Measurements from ENCODE around the gene CEP83. TPM values are rescaled to one million over a fixed set of nuclear protein-coding genes. Genes with fewer than 3 reads are reported as not detected.

The CEP83 gene, protein sequence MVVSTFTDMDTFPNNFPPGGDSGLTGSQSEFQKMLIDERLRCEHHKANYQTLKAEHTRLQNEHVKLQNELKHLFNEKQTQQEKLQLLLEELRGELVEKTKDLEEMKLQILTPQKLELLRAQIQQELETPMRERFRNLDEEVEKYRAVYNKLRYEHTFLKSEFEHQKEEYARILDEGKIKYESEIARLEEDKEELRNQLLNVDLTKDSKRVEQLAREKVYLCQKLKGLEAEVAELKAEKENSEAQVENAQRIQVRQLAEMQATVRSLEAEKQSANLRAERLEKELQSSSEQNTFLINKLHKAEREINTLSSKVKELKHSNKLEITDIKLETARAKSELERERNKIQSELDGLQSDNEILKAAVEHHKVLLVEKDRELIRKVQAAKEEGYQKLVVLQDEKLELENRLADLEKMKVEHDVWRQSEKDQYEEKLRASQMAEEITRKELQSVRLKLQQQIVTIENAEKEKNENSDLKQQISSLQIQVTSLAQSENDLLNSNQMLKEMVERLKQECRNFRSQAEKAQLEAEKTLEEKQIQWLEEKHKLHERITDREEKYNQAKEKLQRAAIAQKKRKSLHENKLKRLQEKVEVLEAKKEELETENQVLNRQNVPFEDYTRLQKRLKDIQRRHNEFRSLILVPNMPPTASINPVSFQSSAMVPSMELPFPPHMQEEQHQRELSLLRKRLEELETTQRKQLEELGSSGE
- total RNA-seq: 17.1 TPM
- polyA plus RNA-seq (ENCODE audit: insufficient read depth, low read depth, low replicate concordance): 3.2 TPM
- long read RNA-seq, donor 1: 0 reads
- long read RNA-seq, donor 2: 0 reads
- long read RNA-seq, donor 3, partial matches to known transcripts: 0 of 3 reads
- long read RNA-seq, donor 3, other reads (novel, unspliced or antisense): 0 of 3 reads
- long read RNA-seq, donor 4: 0 reads
- long read RNA-seq, donor 5: 0 reads
- long read RNA-seq, donor 6, partial matches to known transcripts: 0 of 2 reads
- long read RNA-seq, donor 6, other reads (novel, unspliced or antisense): 0 of 2 reads
- long read RNA-seq, donor 7, partial matches to known transcripts: 4 of 7 reads
- long read RNA-seq, donor 7, other reads (novel, unspliced or antisense): 3 of 7 reads
- long read RNA-seq, donor 8: 0 reads
- long read RNA-seq, donor 9, partial matches to known transcripts: 0 of 1 reads
- long read RNA-seq, donor 9, other reads (novel, unspliced or antisense): 0 of 1 reads
- long read RNA-seq, donor 10: 0 reads

GRCh38 chr12:94459728-94460615 is at the start of gene CEP83:
CEP83 (minus strand) TSS chr12:94459867; CDS start chr12:94412490, 47,377 bp downstream.
- FAIRE-seq (no peak), DNase-seq (peak; percentile 96 to 99 (median 97))
- no peak for TF ChIP-seq CTCF (IDR thresholded peaks at IDR 0.05; ENCODE audit: borderline replicate concordance, extremely low read depth, insufficient read depth)
- intact Hi-C loops (cut with DNase I): no loop called here
- Histone ChIP-seq H3K36me3 (ENCODE audit: control insufficient read depth in 2 of 3, insufficient read depth in 3 of 3, low read length in 3 of 3) (no peaks in the 10 kb centered on the region), H3K4me1 (ENCODE audit: control insufficient read depth in 2 of 3, insufficient read depth in 2 of 3, low read depth in 1 of 3, low read length in 3 of 3) (peaks cover 0 to 5% (median 3%) of the 10 kb centered on the region in 3 donors), H3K4me3 (ENCODE audit: low read length in 3 of 3) (peak within 1 kb of the TSS; percentile 70 to 95 (median 84)), H3K27ac (ENCODE audit: low read depth in 2 of 2, low read length in 2 of 2) (peak within 1 kb of the TSS; percentile 72 to 87), H3K27me3 (ENCODE audit: control insufficient read depth, insufficient read depth, low read length) (no peaks in the 10 kb centered on the region), H3K9ac (ENCODE audit: low read length in 3 of 3) (peak within 1 kb of the TSS; percentile 27 to 86 (median 84)), H3K9me3 (ENCODE audit: control insufficient read depth in 2 of 3, insufficient read depth in 1 of 3, low read length in 3 of 3) (no peaks in the 10 kb centered on the region)

DNA sequence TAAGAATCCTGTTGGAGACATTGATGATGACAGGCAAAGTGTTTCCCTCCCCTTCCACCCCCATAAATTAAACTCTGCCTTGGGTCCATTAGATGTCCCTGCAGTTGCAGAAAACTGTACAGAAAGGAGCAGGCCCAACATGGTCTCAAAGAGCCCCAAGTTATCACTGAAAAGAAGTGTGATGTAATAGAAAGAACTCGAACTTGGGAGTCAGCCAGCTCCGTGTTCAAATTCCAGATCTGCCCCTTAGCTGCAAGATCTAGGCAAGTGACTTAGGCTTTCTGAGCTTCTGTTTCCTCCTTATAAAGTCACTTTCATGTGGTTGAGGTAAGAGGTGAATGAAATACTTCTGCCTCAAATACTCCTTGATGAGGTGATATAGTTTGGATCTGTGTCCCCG is 49.6 kb upstream of the CEP83 start:
- intact Hi-C loops (cut with DNase I): no loop called here
- DNase-seq: no peak
- Histone ChIP-seq H3K27me3 (ENCODE audit: control insufficient read depth, insufficient read depth, low read length) (no peaks in the 10 kb centered on the region), H3K36me3 (ENCODE audit: control insufficient read depth in 2 of 3, insufficient read depth in 3 of 3, low read length in 3 of 3) (no peaks in the 10 kb centered on the region), H3K4me1 (ENCODE audit: control insufficient read depth in 2 of 3, insufficient read depth in 2 of 3, low read depth in 1 of 3, low read length in 3 of 3) (no peaks in the 10 kb centered on the region), H3K27ac (ENCODE audit: low read depth in 2 of 2, low read length in 2 of 2) (no peak overlapping the region), H3K4me3 (ENCODE audit: low read length in 3 of 3) (no peak overlapping the region), H3K9ac (ENCODE audit: low read length in 3 of 3) (no peak overlapping the region), H3K9me3 (ENCODE audit: control insufficient read depth in 2 of 3, insufficient read depth in 1 of 3, low read length in 3 of 3) (no peaks in the 10 kb centered on the region)
- TF ChIP-seq CTCF (IDR thresholded peaks at IDR 0.05; ENCODE audit: borderline replicate concordance, extremely low read depth, insufficient read depth): no peak
- no peak for FAIRE-seq

DNA sequence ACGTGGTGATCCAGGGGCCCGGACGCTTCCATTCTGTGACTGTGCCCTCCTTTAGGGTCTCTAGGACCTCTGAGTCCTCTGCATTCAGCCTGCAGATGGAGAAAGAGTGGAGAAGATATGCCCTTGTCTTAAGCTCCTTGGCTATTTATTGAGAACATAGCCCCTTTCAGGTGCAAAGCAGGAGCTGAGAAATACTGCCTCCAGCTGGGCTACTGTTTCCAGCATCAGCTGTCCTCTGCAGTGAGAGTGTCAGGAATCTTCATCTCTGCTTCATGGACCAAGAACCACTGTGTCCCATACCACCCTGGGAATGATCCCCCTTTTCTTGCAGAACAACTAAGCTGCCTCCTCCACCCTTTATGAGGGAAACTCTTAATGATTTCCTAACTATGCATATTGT is 47.8 kb upstream of the CEP83 start:
- DNase-seq: no peak
- no peak overlapping the region for H3K9ac ChIP-seq (ENCODE audit: low read length in 3 of 3)
- no peak for TF ChIP-seq CTCF (IDR thresholded peaks at IDR 0.05; ENCODE audit: borderline replicate concordance, extremely low read depth, insufficient read depth)
- no peaks in the 10 kb centered on the region for H3K27me3 ChIP-seq (ENCODE audit: control insufficient read depth, insufficient read depth, low read length)
- no peak for FAIRE-seq
- no peak overlapping the region for H3K4me3 ChIP-seq (ENCODE audit: low read length in 3 of 3)
- no peak overlapping the region for H3K27ac ChIP-seq (ENCODE audit: low read depth in 2 of 2, low read length in 2 of 2)
- H3K4me1 ChIP-seq (ENCODE audit: control insufficient read depth in 2 of 3, insufficient read depth in 2 of 3, low read depth in 1 of 3, low read length in 3 of 3): no peaks in the 10 kb centered on the region
- H3K9me3 ChIP-seq (ENCODE audit: control insufficient read depth in 2 of 3, insufficient read depth in 1 of 3, low read length in 3 of 3): no peaks in the 10 kb centered on the region
- H3K36me3 ChIP-seq (ENCODE audit: control insufficient read depth in 2 of 3, insufficient read depth in 3 of 3, low read length in 3 of 3): no peaks in the 10 kb centered on the region
- intact Hi-C loops (cut with DNase I): no loop called here

All from kidney (tissue), 22 donors.